Measurements from ENCODE around the gene WSCD2.

- TF ChIP-seq POLR2AphosphoS5 (IDR thresholded peaks at IDR 0.05; ENCODE audit: insufficient read depth, low read depth, low read length) (no peak), CTCF (IDR thresholded peaks at IDR 0.05; ENCODE audit: extremely low read depth in 1 of 2, insufficient read depth in 1 of 2, low read depth in 1 of 2, low read length in 2 of 2) (no peak)
These were observed 51.4 kb downstream of the WSCD2 start for GRCh38 chr12:108180255-108181094.
